H9 (cell line): ENCODE measurements around the gene CNOT6. TPM values are rescaled to one million over a fixed set of nuclear protein-coding genes. Genes with fewer than 3 reads are reported as not detected.

Experiments used
- DNase-seq: peaks from one replicate; pipeline ENCODE4 v3.0.0-alpha.2; 2017
- H2AFZ ChIP-seq: one replicate; pipeline ENCODE4 v1.6.1; 2013; ENCODE audit warnings: mild to moderate bottlenecking, low read length, control low read depth, moderate library complexity
- H2AK5ac ChIP-seq: 2 replicates; pipeline ENCODE4 v1.6.1; 2013; ENCODE audit warnings: low read length, control low read depth, mixed read lengths; ENCODE audit not compliant: insufficient read length
- H2BK120ac ChIP-seq: one replicate; pipeline ENCODE4 v1.6.1; 2013; ENCODE audit warnings: low read depth, mild to moderate bottlenecking, low read length, control low read depth, inconsistent platforms; ENCODE audit not compliant: poor library complexity, severe bottlenecking
- H2BK12ac ChIP-seq: 2 replicates; pipeline ENCODE4 v1.6.1; 2013; ENCODE audit warnings: low read length, control low read depth, mixed read lengths, low read depth; ENCODE audit not compliant: insufficient read length
- H2BK15ac ChIP-seq: 2 replicates; pipeline ENCODE4 v1.6.1; 2013; ENCODE audit warnings: low read depth, low read length, control low read depth
- H2BK20ac ChIP-seq: one replicate; pipeline ENCODE4 v1.6.1; 2013; ENCODE audit warnings: low read depth, mild to moderate bottlenecking, low read length, control low read depth, inconsistent platforms; ENCODE audit not compliant: poor library complexity, severe bottlenecking
- H2BK5ac ChIP-seq: 2 replicates; pipeline ENCODE4 v1.6.1; 2013; ENCODE audit warnings: low read length, control low read depth, mixed read lengths; ENCODE audit not compliant: insufficient read length
- H3K14ac ChIP-seq: 2 replicates; pipeline ENCODE4 v1.6.1; 2013; ENCODE audit warnings: low read length, control low read depth; ENCODE audit not compliant: insufficient read depth
- H3K18ac ChIP-seq: 2 replicates; pipeline ENCODE4 v1.6.1; 2013; ENCODE audit warnings: low read depth, mild to moderate bottlenecking, mixed read lengths, low read length, control low read depth; ENCODE audit not compliant: insufficient read length
- H3K23ac ChIP-seq: 2 replicates; pipeline ENCODE4 v1.6.1; 2013; ENCODE audit warnings: low read length, control low read depth, mixed read lengths, low read depth; ENCODE audit not compliant: insufficient read length
- H3K23me2 ChIP-seq: 2 replicates; pipeline ENCODE4 v1.6.1; 2013; ENCODE audit warnings: low read depth, mild to moderate bottlenecking, mixed read lengths, low read length, control low read depth; ENCODE audit not compliant: insufficient read length, poor library complexity, severe bottlenecking
- H3K27ac ChIP-seq: 2 replicates; pipeline ENCODE4 v1.5.1; 2013; ENCODE audit warnings: low read length, control low read depth, mixed read lengths, low read depth; ENCODE audit not compliant: insufficient read length
- H3K27me3 ChIP-seq: 2 replicates; pipeline ENCODE4 v1.6.1; 2013; ENCODE audit warnings: low read length, control low read depth, inconsistent platforms; ENCODE audit not compliant: insufficient read depth
- H3K4ac ChIP-seq: 2 replicates; pipeline ENCODE4 v1.6.1; 2013; ENCODE audit warnings: low read depth, mild to moderate bottlenecking, control low read depth, inconsistent platforms, low read length, moderate library complexity
- H3K4me1 ChIP-seq: 2 replicates; pipeline ENCODE4 v1.6.1; 2013; ENCODE audit warnings: low read length, control low read depth, inconsistent platforms; ENCODE audit not compliant: insufficient read depth
- H3K4me2 ChIP-seq: 2 replicates; pipeline ENCODE4 v1.6.1; 2013; ENCODE audit warnings: low read length, control low read depth, mixed read lengths; ENCODE audit not compliant: insufficient read length, insufficient read depth
- H3K56ac ChIP-seq: 2 replicates; pipeline ENCODE4 v1.6.1; 2013; ENCODE audit warnings: low read depth, mild to moderate bottlenecking, mixed read lengths, low read length, control low read depth; ENCODE audit not compliant: insufficient read length
- H3K79me1 ChIP-seq: 2 replicates; pipeline ENCODE4 v1.6.1; 2013; ENCODE audit warnings: low read depth, mild to moderate bottlenecking, moderate library complexity, low read length, control low read depth, inconsistent platforms; ENCODE audit not compliant: insufficient read depth, poor library complexity, severe bottlenecking
- H3K79me2 ChIP-seq: 2 replicates; pipeline ENCODE4 v1.6.1; 2013; ENCODE audit warnings: low read length, control low read depth, inconsistent platforms; ENCODE audit not compliant: insufficient read depth
- H3K9ac ChIP-seq: 2 replicates; pipeline ENCODE4 v1.6.1; 2013; ENCODE audit warnings: low read length, control low read depth, mixed read lengths; ENCODE audit not compliant: insufficient read length; ENCODE audit errors: extremely low read depth
- H3K9me3 ChIP-seq: one replicate; pipeline ENCODE4 v1.6.1; 2013; ENCODE audit warnings: low read depth, low read length, inconsistent platforms; ENCODE audit not compliant: control insufficient read depth
- H3T11ph ChIP-seq: one replicate; pipeline ENCODE4 v1.6.1; 2013; ENCODE audit warnings: mild to moderate bottlenecking, low read length, control low read depth, inconsistent platforms
- H4K20me1 ChIP-seq: one replicate; pipeline ENCODE4 v1.6.1; 2013; ENCODE audit not compliant: control insufficient read depth, insufficient read length, insufficient read depth
- H4K5ac ChIP-seq: 2 replicates; pipeline ENCODE4 v1.6.1; 2013; ENCODE audit warnings: low read depth, mild to moderate bottlenecking, mixed read lengths, low read length, control low read depth; ENCODE audit not compliant: insufficient read length
- H4K8ac ChIP-seq: replicated peaks from 2 replicates; pipeline ENCODE4 v1.6.1; 2013; ENCODE audit warnings: low read length, control low read depth, mixed read lengths, low read depth; ENCODE audit not compliant: insufficient read length
- H4K91ac ChIP-seq: 2 replicates; pipeline ENCODE4 v1.6.1; 2013; ENCODE audit warnings: low read depth, mild to moderate bottlenecking, moderate library complexity, mixed read lengths, low read length, control low read depth; ENCODE audit not compliant: insufficient read length
- H3K27ac Mint-ChIP-seq, 3 experiments: 2 replicates in 2 of 3; 3 replicates in 1 of 3; pipeline ENCODE4 v1.8.0; 2020 to 2021; ENCODE audit warnings: mixed read lengths in 3 of 3, mild to moderate bottlenecking in 1 of 3, moderate library complexity in 1 of 3
- H3K27me3 Mint-ChIP-seq: 2 replicates; pipeline ENCODE4 v1.8.0; 2021; ENCODE audit warnings: low read depth, mild to moderate bottlenecking, moderate library complexity, mixed read lengths
- H3K36me3 Mint-ChIP-seq, 3 experiments: 2 replicates in 2 of 3; 3 replicates in 1 of 3; pipeline ENCODE4 v1.8.0; 2020 to 2021; ENCODE audit warnings: low read depth in 3 of 3, mixed read lengths in 3 of 3; ENCODE audit not compliant: insufficient read depth in 1 of 3
- H3K4me1 Mint-ChIP-seq, 2 experiments: 2 replicates each; pipeline ENCODE4 v1.8.0; 2020; ENCODE audit warnings: mixed read lengths in 2 of 2
- H3K4me3 Mint-ChIP-seq, 2 experiments: 2 replicates in 1 of 2; 3 replicates in 1 of 2; pipeline ENCODE4 v1.8.0; 2020 to 2021; ENCODE audit warnings: mild to moderate bottlenecking in 2 of 2, mixed read lengths in 2 of 2, moderate library complexity in 1 of 2
- H3K9me3 Mint-ChIP-seq, 2 experiments: 2 replicates in 1 of 2; 3 replicates in 1 of 2; pipeline ENCODE4 v1.8.0; 2020; ENCODE audit warnings: mild to moderate bottlenecking in 2 of 2, mixed read lengths in 2 of 2, moderate library complexity in 1 of 2
- CTCF ChIP-seq: fragments of 200-600 bp; sonication (generic); conservative IDR thresholded peaks from 3 replicates; pipeline ENCODE4 v1.8.0; 2021; ENCODE audit warnings: antibody characterized with exemption, mild to moderate bottlenecking
- WGBS: extraction: QIAGEN DNeasy Blood & Tissue Kit; methylation state at CpG from one replicate; pipeline ENCODE4 v1.1.7; 2013; ENCODE audit warnings: missing lambda C conversion rate, low lambda C conversion rate, mixed read lengths; ENCODE audit not compliant: insufficient read length; ENCODE audit errors: extremely low coverage; 5-methylcytosine and 5-hydroxymethylcytosine counted together
- total RNA-seq: library from RNA; stranded (reverse); gene quantifications from 2 replicates; pipeline ENCODE4 v1.2.1, GENCODE V29; 2021

CNOT6 gene
- total RNA-seq, 1 experiment from 2014 or later = 45.0 TPM

- no CpG with 5 or more reads among the region's 6 CpGs for WGBS
- Histone ChIP-seq H3K9me3 (no peaks in the 10 kb centered on the region), H4K20me1 (no peaks in the 10 kb centered on the region), H3K27ac (no peak overlapping the region), H3K14ac (no peak overlapping the region; the same call in 1 of the 2 replicates), H2AFZ (no peak overlapping the region), H3T11ph (no peak overlapping the region), H3K18ac (no peak overlapping the region), H2BK12ac (no peak overlapping the region), H3K23me2 (peaks cover 4% of the 10 kb centered on the region), H3K27me3 (peaks cover 3% of the 10 kb centered on the region; the same call in 1 of the 2 replicates), H2BK120ac (no peak overlapping the region), H3K79me2 (no peaks in the 10 kb centered on the region), H4K5ac (no peak overlapping the region), H3K4me1 (no peaks in the 10 kb centered on the region), H4K91ac (no peak overlapping the region), H3K9ac (no peak overlapping the region), H2BK20ac (no peak overlapping the region), H2BK15ac (no peak overlapping the region), H4K8ac (no peak overlapping the region), H2AK5ac (no peak overlapping the region), H3K56ac (no peak overlapping the region), H3K23ac (no peak overlapping the region), H2BK5ac (no peak overlapping the region), H3K4ac (no peak overlapping the region), H3K79me1 (no peaks in the 10 kb centered on the region), H3K4me2 (no peak overlapping the region)
- no peak for TF ChIP-seq CTCF
- Mint-ChIP-seq H3K4me3 (no peak overlapping the region; a peak in 1 of 5 replicates), H3K27ac (no peak overlapping the region), H3K4me1 (peaks cover 6 to 8% of the 10 kb centered on the region in 2 experiments; a peak in 3 of 4 replicates), H3K27me3 (peaks cover 15% of the 10 kb centered on the region), H3K9me3 (no peaks in the 10 kb centered on the region), H3K36me3 (no peaks in the 10 kb centered on the region; a peak in 1 of 7 replicates)
- no peak for DNase-seq
Measured at GRCh38 chr5:180622910-180623309, 128.7 kb downstream of the CNOT6 start.
